Gastroesophageal sphincter (tissue), 4 donors: Measurements from ENCODE around the gene MAML3. TPM values are rescaled to one million over a fixed set of nuclear protein-coding genes. Genes with fewer than 3 reads are reported as not detected.

ENCODE experiments used
- ATAC-seq: fragments of 150-250 bp; one replicate; pipeline ENCODE4 v1.9.1; 2016; ENCODE audit warnings: mild to moderate bottlenecking, moderate library complexity
- H3K27ac ChIP-seq, 4 donors: fragments of 200-600 bp; sonication (generic) in 3 of 4; 1 replicate in 3 of 4; 2 replicates in 1 of 4; pipeline ENCODE4 v1.5.1; 2016 to 2019
- H3K27me3 ChIP-seq: fragments of 200-600 bp; sonication (generic); one replicate; pipeline ENCODE4 v1.5.1; 2019
- H3K36me3 ChIP-seq, 2 donors: fragments of 200-600 bp; sonication (generic); one replicate each; pipeline ENCODE4 v1.5.1; 2019; ENCODE audit warnings: control low read depth in 1 of 2
- H3K4me1 ChIP-seq, 3 donors: fragments of 200-600 bp; sonication (generic); 1 replicate in 2 of 3; 2 replicates in 1 of 3; pipeline ENCODE4 v1.5.1; 2016 to 2019; ENCODE audit warnings: control low read depth in 2 of 3
- H3K4me3 ChIP-seq, 2 donors: fragments of 200-600 bp; sonication (generic); one replicate each; pipeline ENCODE4 v1.5.1; 2019; ENCODE audit warnings: mild to moderate bottlenecking in 1 of 2, moderate library complexity in 1 of 2
- H3K9me3 ChIP-seq, 3 donors: fragments of 200-600 bp; sonication (generic); one replicate each; pipeline ENCODE4 v1.5.1; 2017 to 2019; ENCODE audit warnings: control low read depth in 2 of 3
- EP300 ChIP-seq: sonication (generic); formaldehyde crosslinking; IDR thresholded peaks from one replicate; pipeline ENCODE4 v1.6.1; 2017; ENCODE audit warnings: antibody characterized with exemption, mild to moderate bottlenecking
- POLR2A ChIP-seq, 2 donors: fragments of 450-650 bp; IDR thresholded peaks; one replicate each; pipeline ENCODE4 v1.6.1; 2017; ENCODE audit warnings: antibody characterized with exemption in 2 of 2, mild to moderate bottlenecking in 2 of 2, moderate library complexity in 1 of 2
- POLR2AphosphoS5 ChIP-seq: sonication (generic); formaldehyde crosslinking; IDR thresholded peaks from one replicate; pipeline ENCODE4 v1.6.1; 2017; ENCODE audit warnings: antibody characterized with exemption
- WGBS, 2 donors: methylation state at CpG; one replicate each; pipeline ENCODE4 v1.1.5; 2018; ENCODE audit warnings: low coverage in 1 of 2; 5-methylcytosine and 5-hydroxymethylcytosine counted together
- total RNA-seq, 4 donors: library from RNA; depleted of rRNA; stranded (reverse); fragments of >200 nt; gene quantifications; one replicate each; pipeline ENCODE4 v1.1.0, GENCODE V29; 2016
- TF ChIP-seq, protein P1 (sequence below), 4 experiments: fragments of 200-600 bp in 2 of 4; fragments of 450-650 bp in 2 of 4; sonication (generic) in 1 of 4; IDR thresholded peaks; one replicate each; pipeline ENCODE4 v1.5.1; 2017 to 2019; ENCODE audit warnings: antibody characterized with exemption in 4 of 4, mild to moderate bottlenecking in 2 of 4, moderate library complexity in 2 of 4

The MAML3 gene
- total RNA-seq, 4 donors from 2014 or later, result 5.3 to 10.6 (median 9.3) TPM

DNA sequence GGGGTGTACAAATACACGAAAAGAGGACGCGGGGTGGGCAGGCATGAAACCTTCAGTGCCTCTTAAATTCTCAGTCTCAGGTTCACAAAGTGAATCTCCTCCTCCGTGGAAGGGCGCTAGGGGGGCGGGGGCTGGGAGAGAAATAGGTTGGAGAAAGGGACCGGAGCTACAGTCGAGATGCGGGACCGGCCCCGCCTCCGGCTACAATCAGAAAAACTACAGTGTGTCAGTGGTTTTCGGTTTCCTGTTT, 3.4 kb downstream of the MAML3 start:
- ATAC-seq, result no peak
- TF ChIP-seq, protein P1, sequence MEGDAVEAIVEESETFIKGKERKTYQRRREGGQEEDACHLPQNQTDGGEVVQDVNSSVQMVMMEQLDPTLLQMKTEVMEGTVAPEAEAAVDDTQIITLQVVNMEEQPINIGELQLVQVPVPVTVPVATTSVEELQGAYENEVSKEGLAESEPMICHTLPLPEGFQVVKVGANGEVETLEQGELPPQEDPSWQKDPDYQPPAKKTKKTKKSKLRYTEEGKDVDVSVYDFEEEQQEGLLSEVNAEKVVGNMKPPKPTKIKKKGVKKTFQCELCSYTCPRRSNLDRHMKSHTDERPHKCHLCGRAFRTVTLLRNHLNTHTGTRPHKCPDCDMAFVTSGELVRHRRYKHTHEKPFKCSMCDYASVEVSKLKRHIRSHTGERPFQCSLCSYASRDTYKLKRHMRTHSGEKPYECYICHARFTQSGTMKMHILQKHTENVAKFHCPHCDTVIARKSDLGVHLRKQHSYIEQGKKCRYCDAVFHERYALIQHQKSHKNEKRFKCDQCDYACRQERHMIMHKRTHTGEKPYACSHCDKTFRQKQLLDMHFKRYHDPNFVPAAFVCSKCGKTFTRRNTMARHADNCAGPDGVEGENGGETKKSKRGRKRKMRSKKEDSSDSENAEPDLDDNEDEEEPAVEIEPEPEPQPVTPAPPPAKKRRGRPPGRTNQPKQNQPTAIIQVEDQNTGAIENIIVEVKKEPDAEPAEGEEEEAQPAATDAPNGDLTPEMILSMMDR (IDR thresholded peaks at IDR 0.05), result no peak
- TF ChIP-seq POLR2A (IDR thresholded peaks at IDR 0.05), result no peak
- no peak for TF ChIP-seq POLR2AphosphoS5
- TF ChIP-seq EP300, result no peak
- 0% methylated on average over 11 of the region's 13 CpGs; no CpG with 5 or more reads in 1 of the 2 donors for WGBS, 2 donors

DNA sequence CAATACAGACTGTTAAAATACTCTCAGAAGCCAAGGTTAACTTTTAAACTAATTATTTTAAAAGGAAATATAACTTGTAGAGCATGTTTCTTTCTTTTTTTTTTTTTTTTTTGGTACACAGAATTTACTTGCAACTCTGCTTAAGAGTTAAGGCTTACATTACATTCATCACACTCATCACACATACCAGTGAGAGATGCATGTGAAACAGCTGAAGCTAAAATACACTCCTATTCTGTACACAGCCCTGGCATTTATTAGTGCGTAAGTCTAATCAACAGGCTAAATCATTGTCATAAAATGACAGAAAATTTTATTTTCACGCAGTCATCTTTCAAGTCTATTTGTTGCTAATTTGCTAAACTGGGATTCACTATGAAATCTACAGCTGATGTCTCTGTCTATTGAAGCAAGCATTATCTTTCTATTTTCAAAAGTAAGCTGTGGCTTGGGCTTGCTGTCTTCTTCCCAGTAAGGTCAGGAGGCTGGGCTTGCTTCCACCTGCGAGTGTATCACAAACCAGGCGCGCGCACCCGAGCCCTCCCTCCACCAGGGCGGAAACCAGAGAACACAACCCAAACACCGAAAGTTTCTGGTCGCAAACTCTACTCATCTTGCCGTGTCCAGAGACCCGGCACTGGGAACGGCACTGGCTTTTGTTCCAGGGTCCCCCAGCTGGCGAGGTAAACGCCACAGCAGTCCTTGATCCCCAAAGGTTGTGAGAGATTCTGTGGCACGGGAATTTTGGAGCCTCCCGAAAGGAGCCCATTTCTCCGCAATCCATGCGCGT, 3.9 kb downstream of the MAML3 start:
- peak overlapping the region; percentile 84 to 100 (median 98) for H3K27ac ChIP-seq
- H3K27me3 ChIP-seq, result no peaks in the 10 kb centered on the region
- 1 to 6% methylated on average over 2 to 9 of the region's 20 CpGs for WGBS, 2 donors
- peak overlapping the region; percentile 59 to 86 for H3K4me3 ChIP-seq
- peaks cover 0 to 17% (median 0%) of the 10 kb centered on the region in 3 donors for H3K4me1 ChIP-seq
- no peaks in the 10 kb centered on the region for H3K9me3 ChIP-seq
- ATAC-seq, result no peak
- TF ChIP-seq POLR2AphosphoS5 (no peak), EP300 (no peak), POLR2A (IDR thresholded peaks at IDR 0.05) (no peak)
- TF ChIP-seq, protein P1 (IDR thresholded peaks at IDR 0.05), result peak in 3 of 4 experiments; percentile 18 to 53 (median 50)
- no peaks in the 10 kb centered on the region for H3K36me3 ChIP-seq

More for the DNA sequence above, 3.4 kb downstream of the MAML3 start:
- peak overlapping the region; percentile 59 to 86 for H3K4me3 ChIP-seq
- peak overlapping the region; percentile 84 to 100 (median 98) for H3K27ac ChIP-seq
- no peaks in the 10 kb centered on the region for H3K36me3 ChIP-seq
- H3K27me3 ChIP-seq, result no peaks in the 10 kb centered on the region
- peaks cover 0 to 17% (median 0%) of the 10 kb centered on the region in 3 donors for H3K4me1 ChIP-seq
- H3K9me3 ChIP-seq, result no peaks in the 10 kb centered on the region

DNA sequence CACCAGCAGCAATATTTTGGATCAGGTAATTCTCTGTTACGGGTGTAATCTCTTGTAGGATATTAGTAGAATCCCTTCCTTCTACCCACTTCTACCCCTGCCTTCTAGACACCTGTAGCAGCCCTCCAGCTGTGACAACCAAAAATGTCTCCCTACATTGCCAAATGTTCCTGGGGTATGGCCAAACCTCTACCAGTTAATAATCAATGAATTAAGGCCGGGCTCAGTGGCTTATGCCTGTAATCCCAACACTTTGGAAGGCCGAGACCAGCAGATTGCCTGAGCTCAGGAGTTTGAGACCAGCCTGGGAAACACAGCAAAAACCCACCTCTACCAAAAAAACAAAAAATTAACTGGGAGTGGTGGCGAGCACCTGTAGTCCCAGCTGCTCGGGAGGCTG, 9.9 kb downstream of the MAML3 start:
- H3K36me3 ChIP-seq, result no peaks in the 10 kb centered on the region
- TF ChIP-seq POLR2A (IDR thresholded peaks at IDR 0.05), result no peak
- TF ChIP-seq EP300, result no peak
- TF ChIP-seq POLR2AphosphoS5, result no peak
- TF ChIP-seq, protein P1 (IDR thresholded peaks at IDR 0.05), result no peak
- H3K27me3 ChIP-seq, result no peaks in the 10 kb centered on the region
- WGBS, 2 donors, result 83 to 100% methylated on average over 1 to 3 of the region's 5 CpGs
- H3K4me3 ChIP-seq, result no peak overlapping the region
- no peak overlapping the region for H3K27ac ChIP-seq
- H3K9me3 ChIP-seq, result no peaks in the 10 kb centered on the region
- no peak for ATAC-seq
- H3K4me1 ChIP-seq, result peaks cover 0 to under 1% (median 0%) of the 10 kb centered on the region in 3 donors

DNA sequence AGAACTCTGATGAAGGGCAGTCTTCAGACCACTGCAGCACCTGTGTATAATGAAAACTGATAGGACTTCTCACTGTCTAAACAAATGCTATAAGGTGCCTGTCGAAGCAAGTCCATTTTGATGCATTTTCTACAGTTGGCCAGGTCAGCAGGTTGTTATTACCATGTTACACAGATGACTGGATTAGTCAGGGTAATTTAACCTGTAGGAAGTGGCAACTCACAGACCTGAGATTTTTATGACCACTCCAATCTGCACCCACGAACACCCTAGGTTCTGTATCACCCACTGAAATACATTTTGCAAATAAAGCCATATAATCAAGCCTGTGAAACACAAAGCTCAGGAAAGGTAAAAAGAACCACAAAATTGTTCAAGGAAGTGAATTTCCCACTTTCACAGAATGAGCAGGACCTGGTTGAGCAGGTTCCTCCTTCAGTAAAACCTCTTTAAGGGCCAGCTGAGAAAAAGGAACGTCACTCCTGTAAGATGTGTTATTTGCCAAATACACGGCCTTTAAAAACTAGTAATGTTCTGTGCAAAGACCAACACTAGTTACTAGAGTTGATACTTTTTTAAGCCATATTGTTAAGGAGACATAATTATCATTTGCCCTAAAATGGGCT, 12.7 kb downstream of the MAML3 start:
- H3K9me3 ChIP-seq, result no peaks in the 10 kb centered on the region
- H3K4me3 ChIP-seq, result no peak overlapping the region
- no peak for TF ChIP-seq POLR2A (IDR thresholded peaks at IDR 0.05)
- no peak for TF ChIP-seq EP300
- peaks cover 0 to 3% (median 0%) of the 10 kb centered on the region in 3 donors for H3K4me1 ChIP-seq
- no peak overlapping the region for H3K27ac ChIP-seq
- no peaks in the 10 kb centered on the region for H3K36me3 ChIP-seq
- no peak for ATAC-seq
- no peaks in the 10 kb centered on the region for H3K27me3 ChIP-seq
- 76 to 82% methylated on average over 3 to 4 of the region's 4 CpGs for WGBS, 2 donors

DNA sequence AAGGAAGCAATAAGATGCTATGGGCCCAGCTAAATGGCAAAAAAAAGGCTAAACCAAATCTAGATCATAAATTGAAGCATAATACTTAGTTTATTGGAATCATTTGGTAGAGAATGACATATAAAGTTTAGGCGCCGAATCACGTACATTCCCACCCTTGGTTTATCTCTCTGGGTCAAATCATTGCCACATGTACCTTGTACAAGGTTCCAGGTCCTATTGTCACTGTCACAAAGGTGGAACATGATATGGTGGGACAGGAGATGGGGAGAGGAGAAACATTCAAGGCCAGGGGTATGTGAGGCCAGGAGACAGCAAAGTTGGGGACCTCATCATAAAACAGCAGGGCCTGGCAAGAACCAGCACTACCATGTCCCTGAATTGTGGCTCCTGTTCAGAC, 13.4 kb downstream of the MAML3 start:
- TF ChIP-seq POLR2AphosphoS5 (no peak), EP300 (no peak), POLR2A (IDR thresholded peaks at IDR 0.05) (no peak)
- TF ChIP-seq, protein P1 (IDR thresholded peaks at IDR 0.05), result no peak
- Histone ChIP-seq H3K4me3 (no peak overlapping the region), H3K4me1 (peaks cover 0 to 11% (median 0%) of the 10 kb centered on the region in 3 donors), H3K36me3 (no peaks in the 10 kb centered on the region), H3K9me3 (no peaks in the 10 kb centered on the region), H3K27me3 (no peaks in the 10 kb centered on the region), H3K27ac (no peak overlapping the region)
- ATAC-seq, result no peak
- 92 to 100% methylated on average over 3 of the region's 3 CpGs for WGBS, 2 donors
